Activated CD4-positive, alpha-beta T cell treated with anti-CD3 and anti-CD28 coated beads, Interleukin-2, amount 50 U/mL, for 24 hours (primary cell): Measurements from ENCODE around the gene TLR8.

Experiments
- DNase-seq, 2 donors: peaks; one replicate each; pipeline ENCODE4 v3.0.0-alpha.2; 2020; ENCODE audit warnings: low read depth in 1 of 2, low spot score in 1 of 2

Gene TLR8

DNA sequence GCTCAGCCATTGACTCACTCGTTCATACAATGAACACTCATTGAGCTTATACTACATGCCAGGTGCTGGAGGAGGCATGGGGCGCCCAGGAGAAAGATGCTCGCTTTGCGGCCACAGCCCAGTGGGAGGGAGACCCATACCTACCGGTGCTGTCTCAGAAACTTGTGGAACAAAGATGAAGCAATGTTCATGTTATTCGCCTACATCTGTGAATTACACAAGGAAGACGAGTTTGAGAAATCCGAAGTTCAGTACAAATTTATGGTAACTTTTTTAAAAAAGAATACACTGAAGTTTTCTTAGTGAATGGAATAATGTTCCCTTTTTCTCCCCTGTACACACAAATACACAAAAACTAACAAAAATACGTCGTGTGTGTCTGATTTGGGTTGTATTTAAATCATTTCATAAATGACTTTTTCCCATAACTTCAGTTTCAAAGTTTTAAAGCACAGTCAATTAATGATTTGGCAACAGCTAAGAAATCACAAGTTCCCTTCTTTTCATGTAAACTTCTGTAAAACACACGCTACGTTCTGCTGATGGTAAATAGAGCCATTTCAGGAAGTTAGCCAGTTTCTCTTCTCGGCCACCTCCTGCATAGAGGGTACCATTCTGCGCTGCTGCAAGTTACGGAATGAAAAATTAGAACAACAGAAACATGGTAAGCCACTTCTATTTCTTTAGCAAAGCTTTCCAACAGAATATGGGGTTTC lies at the start of gene TLR8:
Gene TLR8, plus strand, starts transcription at position 575 of the 716 bp plus-strand sequence. Its CDS starts 87 bp downstream, at position 662.
- DNase-seq: no peak

DNA sequence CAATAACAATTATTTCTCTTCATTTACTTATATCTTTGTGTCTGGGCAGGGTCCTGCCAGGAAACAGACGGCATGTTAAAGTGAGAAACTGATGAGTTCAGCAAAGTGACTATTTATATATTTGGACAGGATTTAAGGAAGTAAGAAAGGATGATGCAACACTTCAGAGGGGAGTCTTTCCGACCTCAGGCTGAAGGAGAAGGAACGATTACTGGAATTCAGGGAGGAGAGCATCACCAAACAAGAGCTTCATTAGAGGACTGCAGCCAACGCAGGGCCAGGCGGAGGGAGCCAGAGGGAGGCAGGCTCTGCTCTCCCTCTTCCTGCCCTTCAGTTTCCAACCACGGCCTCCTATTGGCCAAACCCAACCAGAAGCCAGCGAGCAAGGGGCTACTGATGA lies 41.1 kb upstream of the TLR8 start:
- no peak for DNase-seq

DNA sequence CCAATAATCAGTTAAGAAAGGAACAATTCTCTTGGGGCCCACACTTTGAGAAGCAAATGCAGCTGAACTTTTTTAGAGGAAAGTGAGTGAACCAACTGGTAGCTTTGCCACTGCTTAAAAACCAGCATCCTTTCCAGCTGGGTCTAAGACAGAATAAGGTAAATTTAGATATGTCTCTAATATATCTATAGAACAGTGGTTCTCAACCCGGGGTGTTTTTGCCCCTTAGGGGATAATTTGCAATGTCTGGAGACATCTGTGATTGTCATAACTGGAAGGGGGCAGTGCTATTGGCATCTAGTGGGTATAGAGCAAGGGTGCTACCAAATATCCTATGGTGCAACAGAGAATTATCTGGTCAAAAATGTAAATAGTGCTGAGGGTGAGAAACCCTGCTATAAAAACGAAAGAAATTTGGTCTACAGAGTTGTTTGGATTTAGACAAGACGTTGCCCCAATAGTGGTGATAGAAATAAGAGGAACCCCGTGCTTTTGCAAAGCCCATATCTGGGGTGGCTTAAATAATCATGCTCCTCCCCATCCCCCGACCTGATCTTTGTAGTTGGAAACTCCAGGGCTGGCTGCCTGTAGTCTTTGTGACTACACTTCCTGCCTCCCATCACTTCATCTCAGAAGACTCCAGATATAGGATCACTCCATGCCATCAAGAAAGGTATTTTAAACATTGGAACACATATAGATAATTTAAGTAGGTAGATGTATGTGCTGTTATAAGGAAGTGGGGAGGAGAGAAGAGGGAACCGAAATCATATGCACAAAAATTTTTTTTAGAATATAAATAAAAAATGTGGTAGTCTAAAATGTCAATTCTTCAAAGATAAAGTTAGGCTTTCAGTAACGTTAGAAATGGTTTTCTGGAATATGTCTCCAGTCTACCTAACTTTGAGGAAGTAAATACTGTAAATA lies 39.7 kb upstream of the TLR8 start, which contains the start of gene TLR7:
Gene TLR7, plus strand, starts transcription at position 622 of the 927 bp plus-strand sequence. CDS start 507 bp downstream, outside the sequence.
- DNase-seq: no peak

DNA sequence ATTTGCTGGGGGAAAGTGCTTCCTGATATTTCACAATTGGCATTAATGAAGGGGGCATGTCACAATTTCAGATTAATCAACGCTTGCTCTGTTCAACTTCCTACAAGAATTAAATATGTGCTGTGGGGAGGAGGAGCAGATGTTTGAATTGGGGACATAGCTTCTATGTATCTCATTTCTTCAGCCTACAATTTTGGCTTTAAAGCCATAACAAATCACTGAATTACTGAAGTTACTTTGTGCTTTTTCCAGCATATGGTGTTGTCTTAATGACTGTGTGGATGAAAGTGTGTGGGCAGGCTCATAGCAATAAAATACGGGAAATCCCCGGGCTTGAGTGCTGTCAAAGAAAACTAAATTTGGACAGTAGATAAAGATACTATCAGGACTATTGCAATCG lies 38.7 kb upstream of the TLR8 start:
- no peak for DNase-seq

DNA sequence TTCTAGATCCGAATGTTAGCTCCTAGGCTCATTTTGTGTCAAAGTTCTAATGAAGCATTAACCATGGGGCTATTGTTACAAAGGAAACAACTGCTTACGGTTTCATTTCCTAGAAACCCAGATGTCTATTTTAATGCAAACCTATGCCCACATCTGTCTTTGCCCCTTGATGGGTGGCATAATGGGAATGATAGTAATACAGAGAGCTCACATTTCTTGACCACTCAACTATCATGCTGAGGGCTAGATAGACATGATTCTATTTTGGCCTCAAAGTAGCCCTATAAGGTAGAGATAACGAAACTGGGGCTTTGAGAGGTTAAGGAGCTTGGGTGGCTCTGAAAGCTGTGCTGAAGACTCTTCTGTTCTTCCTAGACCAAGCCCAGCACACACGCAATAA lies 37.7 kb upstream of the TLR8 start:
- DNase-seq: no peak

DNA sequence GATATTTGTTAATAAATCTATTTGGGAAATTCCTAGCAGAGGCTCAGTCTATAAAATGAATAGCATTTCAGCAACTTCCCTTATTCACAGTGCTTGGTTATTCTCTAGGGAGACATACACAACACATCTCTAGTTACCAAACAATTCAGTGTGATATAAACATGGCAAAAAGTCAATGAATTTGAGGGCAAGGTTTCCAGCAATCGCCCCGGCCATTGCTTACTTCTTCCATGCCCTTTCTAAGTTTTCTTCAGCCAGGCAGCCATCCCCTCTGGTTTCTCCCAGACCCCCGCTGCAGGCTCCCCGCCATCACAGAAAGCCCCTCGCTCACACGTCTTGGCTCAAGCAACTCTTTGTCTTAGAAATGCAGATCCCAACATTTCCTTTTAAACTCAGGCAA lies 35.2 kb upstream of the TLR8 start:
- DNase-seq: no peak

DNA sequence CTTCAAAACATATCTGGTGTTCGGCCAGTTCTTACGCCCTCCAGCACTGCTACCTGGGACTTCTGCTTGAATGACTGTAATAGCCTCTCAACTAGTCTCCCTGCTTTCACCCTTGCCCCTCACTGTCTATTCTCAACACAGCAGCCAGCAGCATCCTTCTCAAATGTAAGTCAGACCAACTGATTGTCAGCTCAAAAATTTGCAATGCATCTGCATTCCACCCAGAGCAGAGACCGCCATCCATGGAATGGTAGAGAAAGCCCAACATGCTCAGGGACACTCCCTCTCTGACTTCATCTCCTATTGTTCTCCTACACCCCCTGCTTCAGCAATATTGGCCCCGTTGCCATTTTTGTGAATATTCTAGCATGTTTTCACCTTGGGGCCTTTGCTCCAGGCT lies 33.7 kb upstream of the TLR8 start:
- no peak for DNase-seq

DNA sequence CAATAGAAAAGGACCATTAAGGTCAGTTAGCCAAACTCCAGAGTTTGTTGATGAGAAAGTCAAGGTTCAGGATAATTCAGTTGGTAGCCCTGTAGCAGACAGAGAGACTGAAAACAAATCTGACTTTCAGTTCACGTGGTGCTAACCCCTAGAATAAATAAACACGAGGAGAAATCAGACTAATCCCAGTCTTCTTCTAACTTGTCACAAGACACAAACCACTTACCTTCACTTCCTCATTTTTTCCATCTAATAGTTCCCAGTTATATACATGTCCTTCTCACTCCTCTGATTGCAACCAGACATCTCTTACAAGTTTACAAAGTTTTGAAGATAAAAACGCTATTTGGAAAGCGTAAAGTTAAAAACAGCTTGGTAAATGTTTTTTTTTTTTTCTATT lies 31.8 kb upstream of the TLR8 start:
- no peak for DNase-seq

DNA sequence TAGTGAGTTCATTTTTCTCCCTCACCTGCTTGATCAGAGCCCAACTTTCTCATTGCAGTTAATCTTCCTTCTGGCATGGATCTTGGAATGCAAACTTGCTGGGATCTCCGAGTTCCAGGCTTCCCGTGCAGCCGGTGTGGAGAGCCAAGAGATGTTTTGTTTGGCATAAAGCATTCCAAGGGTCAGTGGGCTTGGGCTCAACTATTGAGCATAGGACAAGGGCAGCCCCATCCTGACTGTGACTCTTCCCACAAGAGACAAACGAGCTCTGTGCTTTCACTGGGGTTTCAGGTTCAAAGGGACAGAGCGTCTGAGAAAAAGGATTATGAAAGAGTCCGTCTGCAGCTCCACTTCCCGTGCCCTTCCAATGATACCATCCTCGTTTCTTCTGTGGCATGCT lies 29.0 kb upstream of the TLR8 start:
- DNase-seq: no peak

DNA sequence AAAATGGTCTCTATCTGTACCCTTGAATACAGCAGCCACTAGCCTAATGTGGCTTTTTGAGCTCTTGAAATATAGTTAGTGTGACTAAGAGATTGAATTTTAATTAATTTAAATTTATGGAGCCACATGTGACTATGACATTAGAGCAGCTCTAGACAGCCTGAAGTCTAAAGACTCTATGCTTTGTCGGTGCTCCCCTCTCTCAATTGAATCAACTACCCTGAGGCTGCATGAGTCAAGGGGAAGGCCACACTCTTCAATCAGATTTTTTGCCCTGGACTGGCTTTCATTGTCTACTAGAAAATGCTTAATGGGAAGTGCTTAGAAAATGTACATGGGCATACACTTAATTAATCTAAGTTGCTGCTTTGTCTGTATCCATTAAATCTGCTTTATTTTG lies 27.9 kb upstream of the TLR8 start:
- DNase-seq: no peak

DNA sequence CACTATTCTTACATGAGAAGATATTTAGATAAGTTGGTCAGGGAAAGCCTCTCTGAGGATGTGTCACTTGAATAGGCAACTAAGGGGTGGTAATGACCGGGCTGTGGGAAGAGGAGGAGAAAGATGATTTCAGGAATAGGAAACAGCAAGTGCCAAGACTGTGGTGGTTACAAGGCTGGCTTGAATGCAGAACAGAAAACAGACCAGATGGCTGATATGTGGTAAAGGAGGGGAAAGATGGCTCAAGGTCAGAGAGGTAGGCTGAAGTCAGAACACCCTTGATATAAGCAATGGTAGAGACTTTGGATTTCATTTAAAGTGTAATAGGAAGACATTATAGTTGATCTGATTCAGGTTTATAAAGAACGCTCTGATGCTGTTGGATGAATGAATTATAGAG lies 24.5 kb upstream of the TLR8 start:
- DNase-seq: no peak

DNA sequence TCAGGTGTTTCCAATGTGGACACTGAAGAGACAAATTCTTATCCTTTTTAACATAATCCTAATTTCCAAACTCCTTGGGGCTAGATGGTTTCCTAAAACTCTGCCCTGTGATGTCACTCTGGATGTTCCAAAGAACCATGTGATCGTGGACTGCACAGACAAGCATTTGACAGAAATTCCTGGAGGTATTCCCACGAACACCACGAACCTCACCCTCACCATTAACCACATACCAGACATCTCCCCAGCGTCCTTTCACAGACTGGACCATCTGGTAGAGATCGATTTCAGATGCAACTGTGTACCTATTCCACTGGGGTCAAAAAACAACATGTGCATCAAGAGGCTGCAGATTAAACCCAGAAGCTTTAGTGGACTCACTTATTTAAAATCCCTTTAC lies 20.9 kb upstream of the TLR8 start:
- no peak for DNase-seq

DNA sequence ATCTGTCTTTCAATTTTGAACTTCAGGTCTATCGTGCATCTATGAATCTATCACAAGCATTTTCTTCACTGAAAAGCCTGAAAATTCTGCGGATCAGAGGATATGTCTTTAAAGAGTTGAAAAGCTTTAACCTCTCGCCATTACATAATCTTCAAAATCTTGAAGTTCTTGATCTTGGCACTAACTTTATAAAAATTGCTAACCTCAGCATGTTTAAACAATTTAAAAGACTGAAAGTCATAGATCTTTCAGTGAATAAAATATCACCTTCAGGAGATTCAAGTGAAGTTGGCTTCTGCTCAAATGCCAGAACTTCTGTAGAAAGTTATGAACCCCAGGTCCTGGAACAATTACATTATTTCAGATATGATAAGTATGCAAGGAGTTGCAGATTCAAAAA lies 19.9 kb upstream of the TLR8 start:
- no peak for DNase-seq

DNA sequence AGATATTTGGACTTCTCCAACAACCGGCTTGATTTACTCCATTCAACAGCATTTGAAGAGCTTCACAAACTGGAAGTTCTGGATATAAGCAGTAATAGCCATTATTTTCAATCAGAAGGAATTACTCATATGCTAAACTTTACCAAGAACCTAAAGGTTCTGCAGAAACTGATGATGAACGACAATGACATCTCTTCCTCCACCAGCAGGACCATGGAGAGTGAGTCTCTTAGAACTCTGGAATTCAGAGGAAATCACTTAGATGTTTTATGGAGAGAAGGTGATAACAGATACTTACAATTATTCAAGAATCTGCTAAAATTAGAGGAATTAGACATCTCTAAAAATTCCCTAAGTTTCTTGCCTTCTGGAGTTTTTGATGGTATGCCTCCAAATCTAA lies 19.3 kb upstream of the TLR8 start:
- no peak for DNase-seq

DNA sequence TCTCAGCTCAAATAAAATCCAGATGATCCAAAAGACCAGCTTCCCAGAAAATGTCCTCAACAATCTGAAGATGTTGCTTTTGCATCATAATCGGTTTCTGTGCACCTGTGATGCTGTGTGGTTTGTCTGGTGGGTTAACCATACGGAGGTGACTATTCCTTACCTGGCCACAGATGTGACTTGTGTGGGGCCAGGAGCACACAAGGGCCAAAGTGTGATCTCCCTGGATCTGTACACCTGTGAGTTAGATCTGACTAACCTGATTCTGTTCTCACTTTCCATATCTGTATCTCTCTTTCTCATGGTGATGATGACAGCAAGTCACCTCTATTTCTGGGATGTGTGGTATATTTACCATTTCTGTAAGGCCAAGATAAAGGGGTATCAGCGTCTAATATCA lies 18.7 kb upstream of the TLR8 start:
- DNase-seq: no peak

DNA sequence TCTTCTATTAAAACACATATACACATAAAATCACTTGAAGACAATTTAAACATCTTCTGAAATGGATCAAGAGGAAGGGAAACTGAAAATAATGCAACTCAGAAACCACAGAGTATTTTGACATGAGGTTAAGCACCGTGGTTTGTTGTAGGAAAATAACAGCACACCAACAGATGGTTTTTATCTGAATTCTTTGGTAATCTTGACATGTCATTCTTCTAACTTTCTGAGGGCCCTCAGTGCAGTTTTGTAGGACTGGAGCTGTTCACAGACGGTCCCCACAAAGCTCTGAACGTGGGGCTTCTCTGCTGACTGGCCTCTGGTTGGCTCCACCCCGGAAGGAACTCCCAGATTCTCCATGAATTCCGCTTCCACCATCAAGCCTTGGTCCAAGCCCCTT lies 16.0 kb upstream of the TLR8 start:
- no peak for DNase-seq

DNA sequence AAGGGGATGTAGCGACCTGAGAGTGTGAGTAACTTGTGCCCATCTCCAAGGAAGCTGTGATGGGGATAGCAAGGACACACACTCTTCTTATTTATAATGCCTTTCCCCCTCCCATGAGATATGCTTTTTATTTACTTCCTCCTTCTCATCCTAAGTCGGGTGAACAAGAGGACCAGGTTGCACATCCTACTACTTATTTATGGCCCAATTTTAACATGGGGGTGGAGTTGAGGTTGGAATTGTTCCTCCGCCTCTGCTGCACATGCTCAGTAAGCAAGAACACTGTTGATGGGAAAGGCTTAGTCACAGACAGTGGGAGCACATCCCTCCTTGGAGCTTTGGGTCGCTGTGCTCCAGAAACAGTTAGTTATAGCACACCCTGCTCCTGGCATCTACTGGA lies 15.2 kb upstream of the TLR8 start:
- DNase-seq: no peak

DNA sequence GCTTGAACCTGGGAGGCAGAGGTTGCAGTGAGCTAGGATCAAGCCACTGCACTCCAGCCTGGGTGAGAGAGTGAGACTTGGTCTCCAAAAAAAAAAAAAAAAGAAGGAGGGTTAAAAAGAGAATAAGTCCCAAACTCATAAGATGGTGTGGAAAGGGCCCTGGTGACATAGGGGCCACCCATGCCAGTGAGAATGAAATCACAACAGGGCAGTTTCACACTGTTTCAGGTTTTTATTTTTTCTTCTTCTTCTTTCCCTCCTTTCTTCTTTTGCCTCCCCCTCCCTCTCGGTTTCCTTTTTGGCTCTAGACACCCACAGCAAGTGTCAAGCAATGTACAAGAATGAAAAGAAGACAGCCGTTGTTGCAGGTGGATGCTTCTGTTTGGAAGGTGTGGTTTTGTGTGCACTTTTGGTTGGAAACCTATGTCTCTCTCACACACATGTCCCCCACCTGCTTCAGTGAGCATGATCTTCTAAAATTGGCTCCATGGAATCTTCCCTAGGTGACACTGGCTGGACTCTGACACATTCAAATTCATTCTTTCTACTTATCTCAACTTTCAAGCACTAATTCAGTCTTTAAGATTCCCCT lies 14.4 kb upstream of the TLR8 start:
- DNase-seq: no peak

DNA sequence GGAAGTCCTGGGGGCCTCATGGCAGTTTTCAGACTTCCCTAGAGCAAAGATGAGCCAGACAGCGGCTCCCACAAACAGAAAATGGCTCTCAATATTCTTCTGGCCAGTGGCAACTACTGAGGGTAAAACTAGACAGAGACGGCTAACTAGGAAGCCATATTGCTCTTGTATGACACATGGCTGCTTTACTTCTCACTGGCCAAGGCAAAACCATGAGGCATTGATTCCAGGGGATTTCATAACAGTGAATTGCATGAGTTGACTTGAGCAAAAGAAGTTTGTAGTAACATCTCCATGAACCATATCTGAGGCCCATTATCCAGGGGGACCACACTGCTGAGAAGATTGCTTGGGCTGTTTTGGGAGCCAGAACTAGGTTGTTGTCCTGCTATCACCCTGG lies 13.7 kb upstream of the TLR8 start:
- no peak for DNase-seq

DNA sequence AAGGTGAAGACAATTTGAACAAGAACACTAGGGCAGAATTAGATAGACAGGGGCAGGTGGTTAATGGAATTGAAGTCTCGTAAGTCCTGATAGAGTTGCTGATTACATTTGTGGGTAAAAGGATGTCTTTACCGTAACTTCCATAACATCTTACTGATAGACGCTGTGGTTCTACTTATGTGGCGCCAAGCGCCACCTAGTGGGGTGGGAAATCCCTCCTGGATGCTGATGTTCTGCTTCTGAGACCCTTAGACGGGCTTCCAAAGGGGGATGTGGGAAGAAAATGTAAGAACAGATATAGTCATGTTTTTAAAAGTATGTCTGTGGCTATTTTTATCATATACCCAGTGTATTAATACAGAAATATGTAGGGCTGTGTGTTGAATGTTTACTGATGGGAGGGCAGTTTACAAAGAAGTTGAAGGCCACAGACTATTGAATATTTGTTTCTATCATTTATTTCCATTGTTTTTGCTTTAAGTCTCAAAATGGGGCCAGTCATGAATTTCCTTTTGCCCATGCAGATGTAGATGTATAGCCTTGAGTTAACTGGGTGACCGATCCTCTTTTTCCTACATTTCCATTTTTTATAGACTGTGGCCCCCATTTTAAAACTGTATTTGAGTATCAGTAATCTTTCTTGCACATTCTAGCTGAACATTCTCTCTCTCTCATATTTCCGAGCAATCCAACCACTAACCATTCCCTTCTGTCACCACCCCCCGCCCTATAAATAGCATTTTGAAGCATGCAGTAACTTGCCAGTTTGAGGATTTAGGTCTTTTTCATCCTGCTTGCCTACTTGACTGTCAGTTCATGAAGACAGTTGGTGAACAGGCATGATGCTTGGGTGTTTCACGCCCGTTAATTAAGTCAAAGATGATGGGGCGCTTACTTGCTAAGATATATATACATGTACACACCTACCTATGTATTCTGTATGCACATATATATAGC lies 12.1 kb upstream of the TLR8 start:
- DNase-seq: peak in 1 of 2 donors; percentile 20

DNA sequence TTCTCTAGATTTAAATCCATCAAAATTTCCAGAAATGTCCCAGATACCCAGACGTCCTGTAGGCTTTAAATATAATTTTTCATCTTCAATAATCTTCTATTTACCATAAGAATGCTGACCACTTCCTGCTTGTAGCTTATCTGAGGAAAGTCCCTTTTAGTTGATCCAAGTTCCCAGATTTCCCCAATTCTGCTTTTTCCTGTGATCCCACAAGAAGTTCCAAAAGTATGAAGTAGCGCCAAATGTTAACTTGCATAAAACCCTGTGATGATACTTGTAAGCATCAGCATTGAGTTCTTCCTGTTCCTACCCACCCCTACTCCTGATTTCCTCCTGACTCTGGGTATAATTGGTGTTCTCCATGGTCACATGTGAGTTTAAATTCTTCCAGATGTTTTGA lies 10.6 kb upstream of the TLR8 start:
- no peak for DNase-seq
